Measurements from ENCODE around the gene RTN4RL2. TPM values are rescaled to one million over a fixed set of nuclear protein-coding genes. Genes with fewer than 3 reads are reported as not detected.

Gene RTN4RL2
- total RNA-seq, 1 experiment from 2014 or later = 0.90 TPM

DNA sequence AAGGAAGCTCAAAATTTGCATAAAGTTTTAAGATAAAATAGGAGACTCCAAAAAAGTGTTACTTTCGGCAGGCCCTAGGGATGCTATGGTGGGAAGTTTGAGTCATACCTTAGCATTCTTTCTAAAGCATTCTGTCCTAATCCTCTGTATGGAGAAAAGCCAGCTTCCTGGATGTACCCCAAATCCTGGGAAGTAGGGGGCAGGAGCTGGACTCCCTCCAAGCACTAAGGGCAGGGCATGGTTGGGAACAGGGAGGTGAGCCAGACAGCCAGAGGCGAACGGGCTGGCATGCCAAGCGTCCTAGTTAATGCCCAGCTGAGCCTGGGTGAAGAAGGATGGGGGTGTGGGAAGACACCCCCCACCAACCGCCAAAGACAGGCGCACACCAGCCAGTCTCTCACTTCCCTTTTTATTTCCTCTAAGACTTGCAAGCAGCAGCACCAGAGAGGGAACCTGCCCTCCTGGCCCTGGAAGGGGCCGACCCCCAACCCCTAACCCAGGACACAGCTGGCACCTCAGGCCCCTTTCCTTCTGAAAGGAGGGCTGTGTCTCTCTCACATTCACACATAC lies 23.9 kb downstream of the RTN4RL2 start:
- ATAC-seq = no peak
- H3K27me3 ChIP-seq (ENCODE audit: control insufficient read depth, insufficient read depth, low read length) = peaks cover 3% of the 10 kb centered on the region; the same call in 1 of the 2 replicates
- no peak overlapping the region for H3K27ac ChIP-seq (ENCODE audit: low read length)
- ChIA-PET POLR2A (no interaction called here), CTCF (interaction anchor here (1.3 kb wide), 1 partner anchor 9 kb away, joined by 3 read pairs; no protein-coding TSS in a partner anchor)
- in situ Hi-C loops (cut with HindIII; ENCODE audit: low pct_unique_long_range_greater_than_20kb, low sequenced_read_pairs) = no loop called here
- no TSS peak for BruUV-seq (replicated peaks)
- no peaks in the 10 kb centered on the region; the same call in 1 of the 2 replicates for H3K4me1 ChIP-seq (ENCODE audit: control insufficient read depth, insufficient read depth, low read length)
- H3K4me3 ChIP-seq (ENCODE audit: low read depth in 2 of 2, low read length in 2 of 2) = no peak overlapping the region
- H3K36me3 ChIP-seq (ENCODE audit: control insufficient read depth, insufficient read depth, low read length) = no peaks in the 10 kb centered on the region
- no peaks in the 10 kb centered on the region for H3K9me3 ChIP-seq (ENCODE audit: control insufficient read depth, insufficient read depth, low read depth, low read length)
- no peak for DNase-seq (ENCODE audit: low read depth, low spot score)
- intact Hi-C loops (cut with micrococcal nuclease; ENCODE audit: unreplicated experiment) = loop anchor here (5.0 kb wide), 1 partner anchor 137 kb away; no protein-coding TSS in a partner anchor
- no peak for TF ChIP-seq POLR2AphosphoS5 (IDR thresholded peaks at IDR 0.05; ENCODE audit: low read depth, low read length)
- TF ChIP-seq CTCF (IDR thresholded peaks at IDR 0.05) = no peak
- no peak for TF ChIP-seq REST (IDR thresholded peaks at IDR 0.05; ENCODE audit: insufficient read depth in 1 of 2, low read depth in 2 of 2, low read length in 1 of 2)
- TF ChIP-seq TCF7L2 (IDR thresholded peaks at IDR 0.05; ENCODE audit: low read depth, low read length) = no peak
- no peak for TF ChIP-seq SIN3A (IDR thresholded peaks at IDR 0.05; ENCODE audit: borderline replicate concordance, insufficient read depth, low read depth, low read length)

GRCh38 chr11:57485217-57485990 lies 25.1 kb downstream of the RTN4RL2 start:
- peaks cover 3% of the 10 kb centered on the region; the same call in 1 of the 2 replicates for H3K27me3 ChIP-seq (ENCODE audit: control insufficient read depth, insufficient read depth, low read length)
- TF ChIP-seq SIN3A (IDR thresholded peaks at IDR 0.05; ENCODE audit: borderline replicate concordance, insufficient read depth, low read depth, low read length) (no peak), TCF7L2 (IDR thresholded peaks at IDR 0.05; ENCODE audit: low read depth, low read length) (no peak)
- H3K27ac ChIP-seq (ENCODE audit: low read length) = no peak overlapping the region
- ATAC-seq (no peak), DNase-seq (ENCODE audit: low read depth, low spot score) (no peak)
- no peaks in the 10 kb centered on the region for H3K36me3 ChIP-seq (ENCODE audit: control insufficient read depth, insufficient read depth, low read length)
- in situ Hi-C loops (cut with HindIII; ENCODE audit: low pct_unique_long_range_greater_than_20kb, low sequenced_read_pairs) = no loop called here
- ChIA-PET POLR2A (no interaction called here), CTCF (no interaction called here)
- H3K4me1 ChIP-seq (ENCODE audit: control insufficient read depth, insufficient read depth, low read length) = no peaks in the 10 kb centered on the region; the same call in 1 of the 2 replicates
- no peaks in the 10 kb centered on the region for H3K9me3 ChIP-seq (ENCODE audit: control insufficient read depth, insufficient read depth, low read depth, low read length)
- BruUV-seq (replicated peaks) = no TSS peak
- H3K4me3 ChIP-seq (ENCODE audit: low read depth in 2 of 2, low read length in 2 of 2) = no peak overlapping the region
- intact Hi-C loops (cut with micrococcal nuclease; ENCODE audit: unreplicated experiment) = no loop called here
